Activated naive CD4-positive, alpha-beta T cell treated with anti-CD3 and anti-CD28 coated beads for 36 hours (primary cell): ENCODE measurements around the gene WDR70. TPM values are rescaled to one million over a fixed set of nuclear protein-coding genes. Genes with fewer than 3 reads are reported as not detected.
"Not testable (repeated sequence)": the region's sequence is repeated elsewhere in the genome, so short reads cannot be mapped to it uniquely, and the experiment has no call there.

Source experiments
- CTCF ChIA-PET: fragments of 350-600 bp; sonication (Branson Sonifier 250); formaldehyde crosslinking; loops from one replicate; lab custom pipeline; 2021; ENCODE audit warnings: antibody characterized with exemption; lab: Charles Lee
- DNase-seq: peaks from one replicate; pipeline ENCODE4 v3.0.0-alpha.2; 2020
- H3K27ac Mint-ChIP-seq: one replicate; pipeline ENCODE4 v1.8.0; 2021; ENCODE audit warnings: mild to moderate bottlenecking, mixed read lengths
- H3K27me3 Mint-ChIP-seq: one replicate; pipeline ENCODE4 v1.8.0; 2021; ENCODE audit warnings: low read depth, mixed read lengths
- H3K36me3 Mint-ChIP-seq: one replicate; pipeline ENCODE4 v1.8.0; 2021; ENCODE audit warnings: low read depth, mixed read lengths
- H3K4me1 Mint-ChIP-seq: one replicate; pipeline ENCODE4 v1.8.0; 2021; ENCODE audit warnings: low read depth, mixed read lengths
- H3K4me3 Mint-ChIP-seq: one replicate; pipeline ENCODE4 v1.8.0; 2021; ENCODE audit warnings: mild to moderate bottlenecking, moderate library complexity, mixed read lengths
- H3K9me3 Mint-ChIP-seq: one replicate; pipeline ENCODE4 v1.8.0; 2021; ENCODE audit warnings: mixed read lengths
- intact Hi-C: fragments of 100-400 bp; cut with micrococcal nuclease; formaldehyde crosslinking; loops from one replicate; pipeline ENCODE4 v1.15.1; 2023
- total RNA-seq, 2 experiments: library from RNA; stranded (reverse); gene quantifications; one replicate each; pipeline ENCODE4 v1.2.3, GENCODE V29; 2021

Gene WDR70
- total RNA-seq, 2 experiments from 2014 or later = 37.4 to 39.0 TPM

DNA sequence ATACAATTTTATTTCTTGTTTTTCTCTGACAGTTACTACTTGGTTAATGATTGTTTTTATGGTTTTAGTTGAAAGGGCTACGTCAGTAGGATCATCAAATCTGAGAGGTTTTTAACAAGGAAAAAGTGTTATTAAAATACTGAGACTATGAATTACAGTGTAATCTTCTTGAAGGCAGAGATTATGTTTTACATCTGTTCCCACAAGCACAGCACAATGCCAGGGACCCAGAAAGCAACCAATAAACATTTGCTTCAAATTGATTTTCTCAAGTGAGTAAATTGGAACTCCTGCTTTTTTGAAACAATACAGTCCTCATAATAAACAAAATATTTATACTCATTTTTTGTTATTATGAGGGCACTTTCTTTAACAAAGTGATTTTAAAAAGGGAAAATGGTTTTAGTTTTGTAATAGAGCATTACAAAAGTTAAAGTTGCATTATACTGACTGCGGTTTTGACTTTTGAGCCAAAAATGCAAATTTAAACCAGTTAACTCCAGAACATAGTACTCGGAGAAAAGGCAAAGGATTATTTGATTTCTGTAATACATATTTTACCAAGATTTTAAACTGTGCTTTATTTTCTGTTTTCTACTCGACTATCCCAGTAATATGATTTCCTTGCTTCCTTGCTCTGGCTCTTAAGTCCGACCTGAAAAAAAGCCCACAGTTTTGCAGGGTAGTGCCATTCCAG lies 283.8 kb downstream of the WDR70 start:
- Mint-ChIP-seq H3K27ac (no peak overlapping the region), H3K27me3 (no peaks in the 10 kb centered on the region), H3K4me1 (peaks cover 2% of the 10 kb centered on the region), H3K4me3 (no peak overlapping the region), H3K9me3 (no peaks in the 10 kb centered on the region), H3K36me3 (peaks cover 5% of the 10 kb centered on the region)
- CTCF ChIA-PET = no interaction called here
- no peak for DNase-seq
- intact Hi-C loops = no loop called here

DNA sequence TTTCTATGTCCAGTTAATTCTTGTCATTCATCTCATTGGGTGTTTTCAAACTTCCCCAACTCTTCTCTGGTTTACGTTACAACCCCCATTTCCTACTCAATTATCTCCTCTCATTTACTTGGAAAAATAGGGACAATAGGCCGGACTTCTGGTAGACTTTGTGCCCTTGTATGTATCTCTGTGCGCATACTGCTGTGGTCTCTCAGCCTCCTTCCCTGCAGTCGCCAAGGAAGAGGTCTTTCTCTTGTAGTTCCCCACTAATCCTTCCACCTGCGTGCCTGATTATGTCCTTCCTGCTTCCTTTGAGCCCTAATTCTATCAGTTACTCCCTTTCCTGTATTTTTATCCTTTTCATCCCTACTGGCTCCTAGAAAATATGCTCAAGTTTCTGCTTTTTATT lies 284.4 kb downstream of the WDR70 start:
- CTCF ChIA-PET = no interaction called here
- Mint-ChIP-seq H3K4me1 (no peaks in the 10 kb centered on the region), H3K27ac (no peak overlapping the region), H3K9me3 (no peaks in the 10 kb centered on the region), H3K4me3 (no peak overlapping the region), H3K27me3 (no peaks in the 10 kb centered on the region), H3K36me3 (peaks cover 5% of the 10 kb centered on the region)
- intact Hi-C loops = no loop called here
- DNase-seq = no peak

DNA sequence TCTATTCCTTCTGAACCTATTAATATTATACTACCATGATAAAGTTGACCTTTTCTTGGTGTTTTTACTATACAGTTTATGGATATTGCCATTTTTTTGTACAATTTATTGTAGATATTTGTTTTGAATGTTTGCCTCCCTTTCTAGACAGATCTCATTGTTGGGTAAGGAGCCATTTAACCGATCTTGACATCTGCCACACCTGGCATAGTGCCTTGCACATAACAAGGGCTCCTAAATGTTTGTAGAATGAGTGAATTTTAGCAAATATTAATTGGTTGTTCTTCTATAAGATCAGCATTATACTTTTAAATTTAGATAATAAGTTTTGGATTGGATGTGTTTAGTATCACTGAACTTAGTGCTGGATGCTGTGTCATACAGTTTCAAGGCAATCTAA lies 285.4 kb downstream of the WDR70 start:
- Mint-ChIP-seq H3K4me1 (peaks cover 2% of the 10 kb centered on the region), H3K36me3 (peaks cover 7% of the 10 kb centered on the region), H3K4me3 (no peak overlapping the region), H3K27me3 (no peaks in the 10 kb centered on the region), H3K27ac (no peak overlapping the region), H3K9me3 (peaks cover 1% of the 10 kb centered on the region)
- CTCF ChIA-PET = no interaction called here
- no peak for DNase-seq
- intact Hi-C loops = no loop called here

DNA sequence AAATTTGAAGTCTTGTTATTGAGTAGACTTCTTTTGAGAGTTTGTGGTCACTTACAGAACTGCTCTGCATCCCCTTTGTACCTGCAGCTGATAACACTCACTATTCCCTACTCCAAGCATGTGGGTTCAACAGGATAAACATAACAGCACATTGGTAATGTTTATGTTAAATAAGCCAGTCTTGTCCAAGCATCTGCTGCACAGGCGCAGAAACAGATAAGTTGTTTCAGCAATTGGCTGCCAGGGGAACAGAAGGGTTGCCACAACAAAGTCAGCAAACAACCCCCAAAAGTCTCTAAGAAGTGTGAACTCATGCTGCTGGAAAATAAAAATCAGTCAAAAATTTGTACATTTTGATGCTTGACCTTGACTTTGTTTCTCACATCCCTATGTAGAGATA lies 286.2 kb downstream of the WDR70 start:
- no peak overlapping the region for H3K4me3 Mint-ChIP-seq
- H3K27me3 Mint-ChIP-seq = no peaks in the 10 kb centered on the region
- H3K9me3 Mint-ChIP-seq = peaks cover 2% of the 10 kb centered on the region
- H3K36me3 Mint-ChIP-seq = peaks cover 10% of the 10 kb centered on the region
- peaks cover 2% of the 10 kb centered on the region for H3K4me1 Mint-ChIP-seq
- intact Hi-C loops = no loop called here
- no peak overlapping the region for H3K27ac Mint-ChIP-seq
- CTCF ChIA-PET = interaction anchor here (0.6 kb wide), 2 partner anchors 235 to 382 kb away, joined by 3 read pairs; no protein-coding TSS in a partner anchor
- no peak for DNase-seq

DNA sequence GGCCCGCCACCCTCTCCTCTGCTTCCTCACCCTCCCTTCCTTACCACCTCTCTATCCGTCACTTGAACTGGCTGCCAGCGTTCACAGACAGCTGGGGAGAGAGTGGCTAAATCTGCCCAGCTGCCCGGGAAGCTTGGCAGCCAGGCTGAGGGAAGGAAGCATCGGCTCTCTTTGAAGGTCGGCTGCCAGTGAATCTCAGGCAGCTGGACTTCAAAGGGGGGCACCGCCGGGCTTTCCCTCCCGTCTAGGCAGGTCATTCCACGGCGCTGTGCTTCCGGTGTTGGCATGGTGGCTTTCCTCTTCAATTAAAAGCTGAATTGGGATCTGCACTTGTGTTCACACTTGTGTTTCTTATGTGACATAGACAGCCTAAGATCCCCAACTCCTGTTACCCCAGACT lies 286.8 kb downstream of the WDR70 start:
- Mint-ChIP-seq H3K36me3 (peaks cover 10% of the 10 kb centered on the region), H3K27me3 (no peaks in the 10 kb centered on the region), H3K9me3 (peaks cover 2% of the 10 kb centered on the region), H3K4me3 (no peak overlapping the region), H3K4me1 (peaks cover 2% of the 10 kb centered on the region), H3K27ac (no peak overlapping the region)
- no peak for DNase-seq
- CTCF ChIA-PET = interaction anchor here (0.6 kb wide), 2 partner anchors 235 to 382 kb away, joined by 3 read pairs; no protein-coding TSS in a partner anchor
- intact Hi-C loops = no loop called here

DNA sequence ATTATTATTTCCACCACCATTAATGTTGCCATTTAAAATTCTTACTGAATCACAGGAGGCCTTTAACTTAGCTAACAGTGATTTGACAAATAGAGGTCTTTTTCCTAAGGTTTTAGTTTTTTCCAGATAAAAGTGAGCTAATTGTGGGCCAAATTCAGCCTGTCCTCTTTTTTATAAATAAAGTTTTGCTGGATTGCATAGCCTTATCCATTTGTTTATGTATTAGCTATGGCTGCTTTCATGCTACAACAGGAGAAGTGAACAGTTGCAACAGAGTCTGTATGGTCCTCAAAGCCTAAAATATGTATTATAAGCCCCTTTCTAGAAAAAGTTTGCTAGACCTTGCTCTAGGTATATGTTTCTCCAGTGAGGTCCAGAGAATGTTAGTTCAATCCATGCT lies 288.3 kb downstream of the WDR70 start:
- CTCF ChIA-PET = no interaction called here
- no peak overlapping the region for H3K27ac Mint-ChIP-seq
- peaks cover 2% of the 10 kb centered on the region for H3K9me3 Mint-ChIP-seq
- H3K4me1 Mint-ChIP-seq = peaks cover 11% of the 10 kb centered on the region
- no peaks in the 10 kb centered on the region for H3K27me3 Mint-ChIP-seq
- DNase-seq = no peak
- intact Hi-C loops = no loop called here
- no peak overlapping the region for H3K4me3 Mint-ChIP-seq
- peaks cover 10% of the 10 kb centered on the region for H3K36me3 Mint-ChIP-seq

DNA sequence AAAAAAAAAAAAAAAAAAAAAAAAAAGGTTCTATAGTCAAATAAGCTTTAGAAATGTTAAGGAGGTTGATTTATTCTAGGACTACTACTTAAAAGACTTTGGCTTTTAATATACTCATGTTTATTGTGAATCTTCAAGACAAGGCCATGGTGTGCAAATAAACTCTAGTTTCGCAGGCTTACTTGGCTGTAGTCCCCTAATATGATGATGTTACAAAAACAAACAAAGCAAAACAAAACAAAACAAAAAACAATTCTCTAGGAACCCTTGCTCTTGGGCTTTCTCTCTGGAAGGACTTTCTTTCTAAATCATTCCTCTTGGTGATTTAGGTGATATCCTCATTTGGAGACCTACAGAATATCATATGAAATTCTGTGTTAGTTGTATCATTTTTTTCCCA lies 288.7 kb downstream of the WDR70 start:
- CTCF ChIA-PET = no interaction called here
- H3K27ac Mint-ChIP-seq = no peak overlapping the region
- intact Hi-C loops = no loop called here

DNA sequence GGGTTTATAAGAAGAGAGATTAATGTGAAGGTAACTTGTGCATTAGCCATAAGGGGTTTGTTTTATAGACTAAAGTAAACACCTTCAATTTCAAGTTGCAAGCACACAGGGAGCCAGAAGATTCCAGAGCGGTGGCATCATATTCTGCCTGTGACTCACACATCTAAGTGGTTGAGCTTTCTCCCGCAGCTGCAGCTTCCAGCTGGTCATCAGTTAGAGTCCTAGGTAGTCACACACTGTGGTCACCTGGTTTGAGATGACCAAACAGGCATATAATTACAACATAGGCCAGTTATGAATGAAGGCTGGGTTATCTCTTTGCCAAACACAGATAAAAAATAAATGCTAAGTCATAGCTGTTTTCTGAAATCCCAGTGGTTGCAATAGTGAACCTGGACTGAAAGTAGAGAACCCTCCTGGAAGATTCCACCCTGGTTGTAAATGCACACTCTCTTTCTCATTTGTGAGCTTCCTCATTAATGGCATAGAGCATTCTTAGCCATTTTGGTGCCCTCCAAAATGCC lies 289.5 kb downstream of the WDR70 start:
- intact Hi-C loops = no loop called here
- Mint-ChIP-seq H3K27ac (no peak overlapping the region), H3K4me3 (no peak overlapping the region), H3K9me3 (peaks cover 5% of the 10 kb centered on the region), H3K27me3 (no peaks in the 10 kb centered on the region), H3K4me1 (peaks cover 13% of the 10 kb centered on the region), H3K36me3 (peaks cover 12% of the 10 kb centered on the region)
- DNase-seq = no peak
- CTCF ChIA-PET = interaction anchor here (0.7 kb wide), 1 partner anchor 255 kb away, joined by 3 read pairs; no protein-coding TSS in a partner anchor

More for the DNA sequence above, 288.7 kb downstream of the WDR70 start:
- DNase-seq = no peak
- Mint-ChIP-seq H3K27me3 (no peaks in the 10 kb centered on the region), H3K4me3 (no peak overlapping the region), H3K36me3 (peaks cover 10% of the 10 kb centered on the region), H3K9me3 (peaks cover 2% of the 10 kb centered on the region), H3K4me1 (peaks cover 13% of the 10 kb centered on the region)

DNA sequence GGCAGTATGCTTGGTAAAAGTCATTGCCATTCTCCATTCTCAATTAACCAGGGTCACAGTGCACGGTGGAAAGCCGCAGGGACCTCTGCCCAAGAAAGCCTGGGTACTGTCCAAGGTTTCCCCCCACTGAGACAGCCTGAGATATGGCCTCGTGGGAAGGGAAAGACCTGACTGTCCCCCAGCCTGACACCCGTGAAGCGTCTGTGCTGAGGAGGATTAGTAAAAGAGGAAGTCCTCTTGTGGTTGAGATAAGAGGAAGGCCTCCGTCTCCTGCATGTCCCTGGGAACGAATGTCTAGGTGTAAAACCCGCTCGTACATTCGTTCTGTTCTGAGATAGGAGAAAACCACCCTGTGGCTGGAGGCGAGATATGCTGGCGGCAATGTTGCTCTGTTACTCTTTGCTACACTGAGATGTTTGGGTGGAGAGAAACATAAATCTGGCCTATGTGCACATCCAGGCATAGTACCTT lies 293.0 kb downstream of the WDR70 start:
- peaks cover 13% of the 10 kb centered on the region for H3K9me3 Mint-ChIP-seq
- H3K27ac Mint-ChIP-seq, H3K4me3 Mint-ChIP-seq, intact Hi-C loops, H3K27me3 Mint-ChIP-seq, CTCF ChIA-PET: not testable (repeated sequence)
- peak; percentile 18 for DNase-seq
- H3K36me3 Mint-ChIP-seq = peaks cover 14% of the 10 kb centered on the region
- peaks cover 13% of the 10 kb centered on the region for H3K4me1 Mint-ChIP-seq

DNA sequence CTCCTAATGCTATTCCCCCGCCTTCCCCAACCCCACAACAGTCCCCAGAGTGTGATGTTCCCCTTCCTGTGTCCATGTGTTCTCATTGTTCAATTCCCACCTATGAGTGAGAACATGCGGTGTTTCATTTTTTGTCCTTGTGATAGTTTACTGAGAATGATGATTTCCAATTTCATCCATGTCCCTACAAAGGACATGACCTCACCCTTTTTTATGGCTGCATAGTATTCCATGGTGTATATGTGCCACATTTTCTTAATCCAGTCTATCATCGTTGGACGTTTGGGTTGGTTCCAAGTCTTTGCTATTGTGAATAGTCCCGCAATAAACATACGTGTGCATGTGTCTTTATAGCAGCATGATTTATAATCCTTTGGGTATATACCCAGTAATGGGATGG lies 295.2 kb downstream of the WDR70 start:
- CTCF ChIA-PET = not testable (repeated sequence)

DNA sequence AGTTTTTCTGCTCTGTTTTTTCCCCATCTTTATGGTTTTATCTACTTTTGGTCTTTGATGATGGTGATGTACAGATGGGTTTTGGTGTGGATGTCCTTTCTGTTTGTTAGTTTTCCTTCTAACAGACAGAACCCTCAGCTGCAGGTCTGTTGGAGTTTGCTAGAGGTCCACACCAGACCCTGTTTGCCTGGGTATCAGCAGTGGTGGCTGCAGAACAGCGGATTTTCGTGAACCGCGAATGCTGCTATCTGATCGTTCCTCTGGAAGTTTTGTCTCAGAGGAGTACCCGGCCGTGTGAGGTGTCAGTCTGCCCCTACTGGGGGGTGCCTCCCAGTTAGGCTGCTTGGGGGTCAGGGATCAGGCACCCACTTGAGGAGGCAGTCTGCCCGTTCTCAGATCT lies 300.2 kb downstream of the WDR70 start:
- Mint-ChIP-seq H3K9me3 (peaks cover 22% of the 10 kb centered on the region), H3K36me3 (peaks cover 36% of the 10 kb centered on the region)
- H3K27me3 Mint-ChIP-seq, intact Hi-C loops, H3K4me3 Mint-ChIP-seq, H3K4me1 Mint-ChIP-seq, DNase-seq, H3K27ac Mint-ChIP-seq, CTCF ChIA-PET: not testable (repeated sequence)

More for the DNA sequence above, 295.2 kb downstream of the WDR70 start:
- H3K9me3 Mint-ChIP-seq = peaks cover 20% of the 10 kb centered on the region
- H3K27me3 Mint-ChIP-seq, intact Hi-C loops, H3K4me3 Mint-ChIP-seq, H3K27ac Mint-ChIP-seq, DNase-seq: not testable (repeated sequence)
- H3K36me3 Mint-ChIP-seq = peaks cover 20% of the 10 kb centered on the region
- H3K4me1 Mint-ChIP-seq = peaks cover 13% of the 10 kb centered on the region

DNA sequence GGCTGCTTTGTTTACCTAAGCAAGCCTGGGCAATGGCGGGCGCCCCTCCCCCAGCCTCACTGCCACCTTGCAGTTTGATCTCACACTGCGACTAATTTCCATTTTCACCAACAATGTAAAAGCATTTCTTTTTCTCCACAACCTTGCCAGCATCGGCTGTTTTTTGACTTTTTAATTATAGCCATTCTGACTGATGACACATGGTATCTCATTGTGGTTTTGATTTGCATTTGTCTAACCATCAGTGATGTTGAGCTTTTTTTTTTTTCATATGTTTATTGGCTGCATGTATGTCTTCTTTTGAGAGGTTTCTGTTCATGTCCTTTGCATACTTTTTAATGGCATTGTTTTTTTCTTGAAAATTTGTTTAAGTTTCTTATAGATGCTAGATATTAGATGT lies 300.8 kb downstream of the WDR70 start:
- H3K4me3 Mint-ChIP-seq, DNase-seq, H3K27me3 Mint-ChIP-seq, H3K4me1 Mint-ChIP-seq, H3K27ac Mint-ChIP-seq, intact Hi-C loops, CTCF ChIA-PET: not testable (repeated sequence)
- Mint-ChIP-seq H3K9me3 (peaks cover 21% of the 10 kb centered on the region), H3K36me3 (peaks cover 40% of the 10 kb centered on the region)

DNA sequence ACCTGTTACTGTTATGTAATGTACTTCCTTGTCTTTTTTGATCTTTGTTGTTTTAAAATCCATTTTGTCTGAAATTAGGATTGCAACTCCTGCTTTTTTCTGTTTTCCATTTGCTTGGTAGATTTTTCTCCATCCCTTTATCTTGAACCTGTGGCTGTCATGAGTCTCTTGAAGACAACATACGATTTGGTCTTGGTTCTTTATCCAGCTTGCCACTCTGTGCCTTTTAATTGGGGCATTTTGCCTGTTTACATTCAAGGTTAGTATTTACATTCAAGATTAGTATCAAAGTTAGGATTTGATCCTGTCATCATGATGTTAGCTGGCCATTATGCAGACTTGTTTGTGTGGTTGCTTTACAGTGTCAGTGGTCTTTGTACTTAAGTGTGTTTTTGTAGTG lies 304.0 kb downstream of the WDR70 start:
- CTCF ChIA-PET = no interaction called here
- intact Hi-C loops = no loop called here
- Mint-ChIP-seq H3K27ac (no peak overlapping the region), H3K9me3 (peaks cover 16% of the 10 kb centered on the region), H3K4me1 (peaks cover 2% of the 10 kb centered on the region), H3K27me3 (no peaks in the 10 kb centered on the region), H3K4me3 (no peak overlapping the region), H3K36me3 (peaks cover 34% of the 10 kb centered on the region)
- DNase-seq = no peak
